Measurements from ENCODE around the gene SYCP2. TPM values are rescaled to one million over a fixed set of nuclear protein-coding genes. Genes with fewer than 3 reads are reported as not detected.
"Not testable (repeated sequence)": the region's sequence is repeated elsewhere in the genome, so short reads cannot be mapped to it uniquely, and the experiment has no call there.

The SYCP2 gene
- total RNA-seq, 2 experiments from 2014 or later, result 13.5 to 25.7 TPM

- not testable (repeated sequence) for H3K4me3 Mint-ChIP-seq; H3K9me3 Mint-ChIP-seq (ENCODE audit: low read depth); H3K4me1 Mint-ChIP-seq; DNase-seq; ATAC-seq; H3K27ac Mint-ChIP-seq; H3K36me3 Mint-ChIP-seq; H3K27me3 Mint-ChIP-seq
- CTCF ChIA-PET, result interaction anchor here (1.5 kb wide), 1 partner anchor 1271 kb away, joined by 4 read pairs; no protein-coding TSS in a partner anchor
Measured at GRCh38 chr20:59957568-59957967, 24.1 kb upstream of the SYCP2 start.

GRCh38 chr20:59955131-59955796, 21.8 kb upstream of the SYCP2 start:
- H3K27me3 Mint-ChIP-seq, result no peaks in the 10 kb centered on the region
- H3K4me3 Mint-ChIP-seq, result no peak overlapping the region
- H3K4me1 Mint-ChIP-seq, result no peaks in the 10 kb centered on the region
- DNase-seq (no peak), ATAC-seq (peak; percentile 30)
- no peaks in the 10 kb centered on the region for H3K36me3 Mint-ChIP-seq
- no peak overlapping the region for H3K27ac Mint-ChIP-seq
- H3K9me3 Mint-ChIP-seq (ENCODE audit: low read depth), result no peaks in the 10 kb centered on the region
- CTCF ChIA-PET, result interaction anchor here (1.0 to 1.9 kb wide), 3 partner anchors 8 to 102 kb away, joined by 3 to 8 read pairs (median 3); no protein-coding TSS in a partner anchor

GRCh38 chr20:59954718-59955117, 21.3 kb upstream of the SYCP2 start:
- DNase-seq (no peak), ATAC-seq (no peak)
- no peak overlapping the region for H3K27ac Mint-ChIP-seq
- no peaks in the 10 kb centered on the region for H3K27me3 Mint-ChIP-seq
- no peak overlapping the region for H3K4me3 Mint-ChIP-seq
- CTCF ChIA-PET, result interaction anchor here (1.0 to 1.9 kb wide), 3 partner anchors 8 to 103 kb away, joined by 3 to 8 read pairs (median 3); no protein-coding TSS in a partner anchor
- H3K9me3 Mint-ChIP-seq (ENCODE audit: low read depth), result no peaks in the 10 kb centered on the region
- no peaks in the 10 kb centered on the region for H3K4me1 Mint-ChIP-seq
- no peaks in the 10 kb centered on the region for H3K36me3 Mint-ChIP-seq

- CTCF ChIA-PET, result interaction anchor here (0.9 to 3.3 kb wide), 4 partner anchors 9 to 313 kb away, joined by 3 to 20 read pairs (median 10); partner anchors contain the start of genes FAM217B, PPP1R3D and SYCP2
- H3K9me3 Mint-ChIP-seq (ENCODE audit: low read depth), result no peaks in the 10 kb centered on the region
- peaks cover 2% of the 10 kb centered on the region for H3K36me3 Mint-ChIP-seq
- H3K4me3 Mint-ChIP-seq, result no peak overlapping the region
- ATAC-seq (no peak), DNase-seq (no peak)
- no peaks in the 10 kb centered on the region for H3K27me3 Mint-ChIP-seq
- no peak overlapping the region for H3K27ac Mint-ChIP-seq
- peaks cover 21% of the 10 kb centered on the region for H3K4me1 Mint-ChIP-seq
Measured at GRCh38 chr20:59949911-59950310, 16.5 kb upstream of the SYCP2 start.

GRCh38 chr20:59948828-59949720, 15.6 kb upstream of the SYCP2 start:
- peak overlapping the region; percentile 54 for H3K4me3 Mint-ChIP-seq
- ATAC-seq (peak; percentile 85), DNase-seq (peak; percentile 59)
- peaks cover 8% of the 10 kb centered on the region for H3K36me3 Mint-ChIP-seq
- no peaks in the 10 kb centered on the region for H3K9me3 Mint-ChIP-seq (ENCODE audit: low read depth)
- peaks cover 21% of the 10 kb centered on the region for H3K4me1 Mint-ChIP-seq
- peak overlapping the region; percentile 92 for H3K27ac Mint-ChIP-seq
- CTCF ChIA-PET, result interaction anchor here (0.7 to 3.3 kb wide), 13 partner anchors 8 to 314 kb away, joined by 3 to 20 read pairs (median 4); partner anchors contain the start of genes FAM217B, PPP1R3D and SYCP2
- no peaks in the 10 kb centered on the region for H3K27me3 Mint-ChIP-seq

- no peak overlapping the region for H3K4me3 Mint-ChIP-seq
- H3K27ac Mint-ChIP-seq, result peak overlapping the region; percentile 92
- ATAC-seq (no peak), DNase-seq (no peak)
- no peaks in the 10 kb centered on the region for H3K9me3 Mint-ChIP-seq (ENCODE audit: low read depth)
- H3K27me3 Mint-ChIP-seq, result no peaks in the 10 kb centered on the region
- H3K36me3 Mint-ChIP-seq, result peaks cover 8% of the 10 kb centered on the region
- CTCF ChIA-PET, result interaction anchor here (0.8 to 3.3 kb wide), 9 partner anchors 7 to 315 kb away, joined by 3 to 20 read pairs (median 4); partner anchors contain the start of genes FAM217B and PPP1R3D
- peaks cover 21% of the 10 kb centered on the region for H3K4me1 Mint-ChIP-seq
Measured at GRCh38 chr20:59948212-59948611, 14.8 kb upstream of the SYCP2 start.

- Mint-ChIP-seq H3K27me3 (no peaks in the 10 kb centered on the region), H3K4me1 (peaks cover 22% of the 10 kb centered on the region), H3K36me3 (peaks cover 10% of the 10 kb centered on the region), H3K9me3 (ENCODE audit: low read depth) (no peaks in the 10 kb centered on the region), H3K4me3 (no peak overlapping the region), H3K27ac (no peak overlapping the region)
- ATAC-seq, result no peak
- CTCF ChIA-PET, result interaction anchor here (0.7 to 1.5 kb wide), 4 partner anchors 8 to 102 kb away, joined by 3 to 4 read pairs (median 3); no protein-coding TSS in a partner anchor
- DNase-seq, result no peak
Measured at GRCh38 chr20:59947376-59947775, 13.9 kb upstream of the SYCP2 start.

GRCh38 chr20:59945731-59946130, 12.3 kb upstream of the SYCP2 start:
- Mint-ChIP-seq H3K27me3 (no peaks in the 10 kb centered on the region), H3K36me3 (peaks cover 12% of the 10 kb centered on the region), H3K27ac (no peak overlapping the region), H3K4me1 (peaks cover 36% of the 10 kb centered on the region), H3K4me3 (no peak overlapping the region), H3K9me3 (ENCODE audit: low read depth) (no peaks in the 10 kb centered on the region)
- ATAC-seq (no peak), DNase-seq (no peak)
- CTCF ChIA-PET, result interaction anchor here (1.5 to 3.5 kb wide), 2 partner anchors 12 to 111 kb away, joined by 3 to 14 read pairs; partner anchors contain the start of gene SYCP2

GRCh38 chr20:59945175-59945574, 11.7 kb upstream of the SYCP2 start:
- Mint-ChIP-seq H3K4me1 (peaks cover 36% of the 10 kb centered on the region), H3K36me3 (peaks cover 12% of the 10 kb centered on the region), H3K4me3 (no peak overlapping the region), H3K9me3 (ENCODE audit: low read depth) (no peaks in the 10 kb centered on the region), H3K27ac (no peak overlapping the region), H3K27me3 (no peaks in the 10 kb centered on the region)
- ATAC-seq (no peak), DNase-seq (no peak)
- CTCF ChIA-PET, result interaction anchor here (1.5 to 3.5 kb wide), 2 partner anchors 11 to 111 kb away, joined by 3 to 14 read pairs; partner anchors contain the start of gene SYCP2

- H3K4me3 Mint-ChIP-seq, result no peak overlapping the region
- ATAC-seq (no peak), DNase-seq (no peak)
- H3K27me3 Mint-ChIP-seq, result no peaks in the 10 kb centered on the region
- CTCF ChIA-PET, result interaction anchor here (1.5 to 3.5 kb wide), 2 partner anchors 11 to 112 kb away, joined by 3 to 14 read pairs; partner anchors contain the start of gene SYCP2
- H3K36me3 Mint-ChIP-seq, result peaks cover 12% of the 10 kb centered on the region
- H3K27ac Mint-ChIP-seq, result no peak overlapping the region
- no peaks in the 10 kb centered on the region for H3K9me3 Mint-ChIP-seq (ENCODE audit: low read depth)
- H3K4me1 Mint-ChIP-seq, result peaks cover 36% of the 10 kb centered on the region
Measured at GRCh38 chr20:59944726-59945125, 11.3 kb upstream of the SYCP2 start.

GRCh38 chr20:59942245-59942644, 8.8 kb upstream of the SYCP2 start:
- H3K4me3 Mint-ChIP-seq, result no peak overlapping the region

GRCh38 chr20:59940956-59941294, 7.5 kb upstream of the SYCP2 start:
- ATAC-seq (no peak), DNase-seq (no peak)
- Mint-ChIP-seq H3K4me3 (peak overlapping the region; percentile 99), H3K4me1 (peaks cover 41% of the 10 kb centered on the region), H3K27ac (peak overlapping the region; percentile 99), H3K36me3 (peaks cover 21% of the 10 kb centered on the region), H3K9me3 (ENCODE audit: low read depth) (no peaks in the 10 kb centered on the region), H3K27me3 (no peaks in the 10 kb centered on the region)
- CTCF ChIA-PET, result interaction anchor here (0.7 to 2.7 kb wide), 8 partner anchors 9 to 321 kb away, joined by 3 to 15 read pairs (median 6); no protein-coding TSS in a partner anchor

More at GRCh38 chr20:59942245-59942644, 8.8 kb upstream of the SYCP2 start:
- H3K27ac Mint-ChIP-seq, result no peak overlapping the region
- no peaks in the 10 kb centered on the region for H3K27me3 Mint-ChIP-seq
- ATAC-seq, result no peak
- DNase-seq, result no peak
- H3K9me3 Mint-ChIP-seq (ENCODE audit: low read depth), result no peaks in the 10 kb centered on the region
- H3K4me1 Mint-ChIP-seq, result peaks cover 37% of the 10 kb centered on the region
- H3K36me3 Mint-ChIP-seq, result peaks cover 21% of the 10 kb centered on the region
- CTCF ChIA-PET, result interaction anchor here (1.2 to 2.7 kb wide), 3 partner anchors 7 to 116 kb away, joined by 3 to 15 read pairs (median 6); no protein-coding TSS in a partner anchor
